ENCODE data around the gene TTC14.
"Not testable (repeated sequence)": the region's sequence is repeated elsewhere in the genome, so short reads cannot be mapped to it uniquely, and the experiment has no call there.

TTC14 gene

GRCh38 chr3:180601688-180602666, at the start of gene TTC14:
TTC14 (plus strand) TSS chr3:180602163; CDS start chr3:180602262, 99 bp downstream.
- DNase-seq: peak; percentile 93

GRCh38 chr3:180563406-180563805, 38.6 kb upstream of the TTC14 start:
- DNase-seq: no peak

DNA sequence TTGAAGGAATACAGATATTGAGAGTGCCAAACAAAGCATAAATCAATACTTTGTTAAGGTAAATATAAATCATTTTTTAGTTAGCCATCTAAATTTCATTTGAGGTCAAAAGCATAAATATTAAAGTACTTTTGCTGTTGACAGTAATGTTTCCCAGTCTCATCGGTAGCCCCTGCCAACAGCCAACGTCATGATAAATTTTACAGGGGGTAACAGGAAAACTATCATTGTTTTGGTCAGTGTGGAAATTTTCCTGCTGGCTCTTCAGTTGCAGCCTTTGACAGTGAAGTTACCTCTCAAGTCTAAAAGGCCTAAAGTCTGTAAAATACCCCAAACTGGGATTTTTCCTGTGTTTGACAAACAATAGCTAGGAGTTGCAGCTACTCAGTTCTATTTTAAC, 37.3 kb upstream of the TTC14 start:
- DNase-seq: no peak

DNA sequence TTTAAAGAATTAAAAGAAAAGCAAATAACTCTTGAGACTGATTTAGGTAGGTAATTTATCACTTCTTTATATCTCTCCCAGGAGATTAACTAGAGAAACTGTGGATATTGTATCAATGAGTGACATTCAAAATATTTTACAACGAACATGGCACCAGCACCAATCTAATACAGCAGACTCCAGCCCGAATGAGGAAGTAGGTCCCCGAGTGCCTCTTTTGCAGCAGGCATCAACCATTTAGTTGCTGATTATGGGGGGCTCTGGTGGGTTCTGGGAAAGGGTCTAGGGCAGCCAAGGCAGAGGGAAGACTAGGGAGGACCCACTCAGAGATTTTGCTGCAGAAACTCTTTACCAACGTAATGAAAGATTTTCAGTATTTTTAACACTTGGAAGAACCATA, 31.7 kb upstream of the TTC14 start:
- no peak for DNase-seq

- DNase-seq: no peak
Observed at GRCh38 chr3:180571831-180572598, 29.9 kb upstream of the TTC14 start.

- DNase-seq: no peak
Observed at GRCh38 chr3:180575571-180575970, 26.4 kb upstream of the TTC14 start.

DNA sequence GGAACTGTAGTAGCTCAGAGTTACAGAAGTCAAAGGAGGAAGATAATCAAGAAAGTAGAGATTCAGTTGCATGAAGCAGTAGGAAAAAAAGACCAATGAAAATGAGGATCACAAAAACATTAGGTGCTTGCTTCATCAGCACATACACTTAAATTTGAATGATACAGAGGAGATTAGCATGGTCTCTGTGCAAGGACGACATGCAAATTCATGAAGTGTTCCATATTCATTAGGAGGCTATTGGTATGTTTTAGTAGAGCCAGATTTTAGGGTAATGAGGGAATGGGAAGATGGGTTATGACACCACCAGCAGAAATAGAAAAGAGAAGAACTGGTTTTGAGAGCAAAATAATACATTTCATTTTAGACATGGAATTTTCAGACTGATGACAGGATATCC, 21.0 kb upstream of the TTC14 start:
- DNase-seq: no peak

DNA sequence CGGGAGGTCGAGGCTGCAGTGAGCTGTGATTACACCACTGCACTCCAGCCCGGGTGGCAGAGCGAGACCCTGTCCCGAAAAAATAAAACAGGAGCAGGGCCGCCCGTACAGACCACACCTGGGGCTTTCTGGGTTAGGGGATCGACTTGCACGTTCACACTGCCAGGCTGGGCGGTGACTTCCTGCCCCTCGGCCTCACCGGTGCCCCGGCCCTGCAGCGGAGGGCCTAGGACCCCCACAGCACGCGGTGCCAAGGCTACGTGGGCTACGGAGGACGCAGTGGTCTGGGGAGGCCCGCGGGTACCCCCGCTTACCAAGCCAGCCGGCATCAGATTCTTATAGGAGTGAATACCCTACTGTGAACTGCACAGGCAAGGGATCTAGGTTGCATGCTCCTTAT, 11.6 kb upstream of the TTC14 start:
- DNase-seq: no peak

DNA sequence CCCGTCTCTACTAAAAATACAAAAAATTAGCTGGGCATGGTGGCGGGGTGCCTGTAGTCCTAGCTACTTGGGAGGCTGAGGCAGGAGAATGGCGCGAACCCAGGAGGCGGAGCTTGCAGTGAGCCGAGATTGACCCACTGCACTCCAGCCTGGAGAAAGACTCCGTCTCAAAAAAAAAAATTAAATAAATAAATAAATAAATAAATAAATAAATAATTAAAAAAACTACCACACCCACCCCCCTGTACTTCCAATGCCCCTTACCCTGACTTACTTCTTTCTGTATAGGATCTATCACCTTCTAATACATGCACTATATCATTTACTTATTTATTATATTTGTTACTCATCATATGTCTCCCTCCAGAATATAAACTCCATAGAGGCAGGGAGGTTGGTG, 8.3 kb upstream of the TTC14 start:
- DNase-seq: not testable (repeated sequence)

DNA sequence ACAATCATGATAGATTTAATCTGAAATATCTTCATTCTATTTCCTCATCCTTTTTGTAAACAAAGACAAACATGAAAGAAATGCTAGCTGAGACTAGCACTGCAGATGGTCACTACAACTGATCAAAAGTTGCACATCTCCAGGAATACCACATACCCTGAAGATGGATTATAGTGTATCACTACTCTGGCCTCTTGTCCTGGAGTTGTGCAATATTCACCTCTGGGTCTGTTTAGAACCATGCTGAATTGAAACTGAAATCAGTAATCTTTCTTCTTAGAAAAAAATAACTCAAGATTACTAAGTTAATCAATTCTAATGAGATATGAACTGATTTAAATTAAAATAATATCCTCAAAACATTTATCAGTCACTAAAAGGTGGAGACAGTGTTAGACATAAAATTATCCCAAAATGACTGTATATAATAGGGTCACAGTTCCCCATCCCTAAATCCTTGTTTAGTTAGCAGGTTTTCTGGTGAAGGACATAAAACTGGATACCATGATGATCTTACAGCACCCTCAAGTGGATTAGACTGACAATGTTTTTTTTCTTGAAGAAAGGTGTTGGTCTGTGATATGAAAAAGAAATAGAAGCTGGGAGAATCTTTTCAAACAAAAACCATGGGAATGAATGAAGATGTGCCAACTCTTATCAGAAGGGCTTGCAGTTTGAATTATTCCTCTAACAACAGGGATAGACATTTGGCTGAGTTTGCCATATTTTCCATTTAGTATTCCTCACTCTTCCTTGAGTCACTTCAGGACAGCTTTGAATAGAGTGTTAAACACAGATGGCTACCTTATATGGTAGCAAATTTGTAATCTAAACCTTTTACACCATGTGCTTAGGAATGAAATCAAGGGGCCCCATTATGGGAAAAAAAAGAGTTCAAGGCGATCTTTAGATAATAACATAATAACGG, 7.1 kb upstream of the TTC14 start:
- DNase-seq: no peak

DNA sequence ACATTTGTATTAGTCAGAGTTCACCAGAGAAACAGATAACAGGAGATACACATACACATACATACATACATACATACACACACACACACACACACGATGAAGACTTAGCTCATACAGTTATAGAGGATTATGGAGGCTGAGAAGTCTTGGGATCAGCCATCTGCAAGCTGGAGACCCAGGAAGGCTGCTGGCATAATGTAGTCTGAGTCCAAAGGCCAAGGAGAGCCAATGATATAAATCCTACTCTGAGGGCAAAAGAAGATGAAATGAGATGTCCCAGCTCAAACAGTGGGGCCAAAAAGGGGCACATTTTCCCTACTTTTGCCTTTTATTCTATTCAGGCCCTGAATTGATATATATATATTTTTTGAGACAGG, 6.4 kb upstream of the TTC14 start:
- no peak for DNase-seq

GRCh38 chr3:180600473-180600872, 1.5 kb upstream of the TTC14 start:
- DNase-seq: no peak

GRCh38 chr3:180611006-180611405, 9.0 kb downstream of the TTC14 start:
- no peak for DNase-seq

DNA sequence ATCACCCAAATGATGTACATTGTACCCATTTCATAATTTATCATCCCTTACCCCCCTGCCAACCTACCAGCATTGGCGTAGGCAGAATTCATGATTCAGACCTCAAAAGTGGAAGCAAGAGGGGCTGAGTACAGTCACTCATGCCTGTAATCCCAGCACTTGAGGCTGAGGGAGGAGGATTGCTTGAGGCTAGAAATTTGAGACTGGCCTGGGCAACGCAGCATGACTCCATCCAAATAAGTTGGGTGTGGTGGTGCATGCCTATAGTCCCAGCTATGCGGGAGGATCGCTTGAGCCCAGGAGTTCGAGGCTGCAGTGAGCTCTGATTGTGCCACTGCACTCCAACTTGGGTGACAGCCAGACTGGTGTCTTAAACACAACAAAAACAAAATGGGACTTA, 10.4 kb downstream of the TTC14 start:
- no peak for DNase-seq

DNA sequence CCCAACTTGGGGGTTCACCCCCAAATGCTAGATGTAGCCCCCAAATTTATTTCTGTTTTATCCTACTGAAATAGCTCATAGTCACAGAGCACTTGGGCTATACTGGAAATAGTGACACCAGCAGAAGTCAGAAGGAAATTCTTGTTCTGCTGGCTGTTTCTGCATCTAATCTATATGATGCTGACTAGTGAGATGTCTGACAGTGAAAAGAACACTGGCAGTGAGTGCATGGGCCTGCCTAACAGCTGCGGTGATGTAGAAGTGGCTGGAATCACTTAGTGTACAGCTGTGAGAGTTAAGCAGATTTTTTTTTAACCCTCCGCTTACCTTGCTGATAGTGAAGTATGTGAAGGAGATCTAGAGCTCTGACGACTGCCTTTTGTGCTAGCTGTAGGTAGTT, 14.0 kb downstream of the TTC14 start:
- no peak for DNase-seq

GRCh38 chr3:180617049-180617448, 15.1 kb downstream of the TTC14 start:
- no peak for DNase-seq

DNA sequence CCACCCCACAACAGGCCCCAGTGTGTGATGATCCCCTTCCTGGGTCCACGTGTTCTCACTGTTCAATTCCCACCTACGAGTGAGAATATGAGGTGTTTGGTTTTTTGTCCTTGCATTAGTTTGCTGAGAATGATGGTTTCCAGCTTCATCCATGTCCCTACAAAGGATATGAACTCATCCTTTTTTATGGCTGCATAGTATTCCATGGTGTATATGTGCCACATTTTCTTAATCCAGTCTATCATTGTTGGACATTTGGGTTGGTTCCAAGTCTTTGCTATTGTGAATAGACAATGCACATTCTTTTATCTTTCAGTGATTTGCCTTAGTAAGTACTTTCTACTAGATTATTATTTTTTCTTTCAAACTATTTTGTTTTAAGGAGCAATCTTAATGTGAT, 16.6 kb downstream of the TTC14 start:
- not testable (repeated sequence) for DNase-seq

DNA sequence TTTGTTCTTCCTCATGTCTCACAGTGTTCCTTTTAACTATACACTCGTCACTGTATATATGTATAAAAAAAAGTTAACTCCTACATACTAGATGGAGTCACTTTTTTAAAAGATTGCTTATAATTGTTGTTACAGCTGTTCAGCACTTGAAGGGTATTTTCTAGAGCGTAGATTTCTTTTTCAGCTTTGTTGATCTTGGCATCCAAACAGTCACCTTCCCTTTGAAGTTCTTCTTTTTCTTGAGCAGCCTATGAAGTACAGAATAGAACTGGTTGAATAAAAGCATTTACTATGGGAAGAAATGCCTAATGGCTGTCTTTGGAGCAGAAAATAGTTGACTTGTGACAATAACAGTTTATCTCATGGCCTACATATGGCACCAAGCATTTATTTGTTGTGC, 17.8 kb downstream of the TTC14 start:
- no peak for DNase-seq

DNA sequence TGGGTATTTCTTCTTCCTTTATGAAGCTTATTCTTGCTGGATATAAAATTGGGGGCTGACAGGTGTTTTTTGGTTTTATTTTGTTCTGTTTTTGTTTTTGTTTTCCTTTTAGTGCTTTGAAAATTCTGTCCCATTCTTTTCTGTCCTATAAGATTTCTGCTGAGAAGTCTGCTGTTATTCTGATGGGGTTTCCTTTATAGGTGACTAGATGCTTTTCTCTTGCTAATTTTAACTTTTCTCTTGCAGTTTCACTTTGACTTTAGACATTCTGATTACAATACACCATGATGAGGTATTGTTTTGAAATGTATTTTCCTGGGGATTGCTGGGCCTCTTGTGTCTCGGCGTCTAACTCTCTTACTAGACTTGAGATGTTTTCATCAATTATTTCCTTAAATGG, 22.8 kb downstream of the TTC14 start:
- no peak for DNase-seq

DNA sequence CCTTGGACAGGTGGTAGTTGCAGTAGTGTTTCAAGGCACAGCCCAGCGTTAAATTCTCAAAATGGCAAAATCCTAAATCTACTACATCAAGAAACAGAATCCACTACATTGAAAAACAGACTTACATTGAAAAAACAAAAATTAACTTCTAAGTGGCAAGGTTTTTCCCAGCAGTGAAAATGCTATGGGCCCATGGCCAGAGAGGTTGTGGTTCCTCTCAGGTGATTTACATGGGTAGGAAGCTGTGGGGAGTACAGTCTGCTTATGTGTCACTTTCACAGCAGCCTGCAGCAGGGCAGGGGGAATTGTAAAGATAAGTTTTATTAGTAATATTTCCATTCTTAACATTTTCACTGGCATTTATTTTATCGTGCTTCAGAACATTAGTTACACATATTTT, 24.9 kb downstream of the TTC14 start:
- DNase-seq: no peak

GRCh38 chr3:180630371-180630770, 28.4 kb downstream of the TTC14 start:
- no peak for DNase-seq

- no peak for DNase-seq
Observed at GRCh38 chr3:180631317-180631716, 29.4 kb downstream of the TTC14 start.

DNA sequence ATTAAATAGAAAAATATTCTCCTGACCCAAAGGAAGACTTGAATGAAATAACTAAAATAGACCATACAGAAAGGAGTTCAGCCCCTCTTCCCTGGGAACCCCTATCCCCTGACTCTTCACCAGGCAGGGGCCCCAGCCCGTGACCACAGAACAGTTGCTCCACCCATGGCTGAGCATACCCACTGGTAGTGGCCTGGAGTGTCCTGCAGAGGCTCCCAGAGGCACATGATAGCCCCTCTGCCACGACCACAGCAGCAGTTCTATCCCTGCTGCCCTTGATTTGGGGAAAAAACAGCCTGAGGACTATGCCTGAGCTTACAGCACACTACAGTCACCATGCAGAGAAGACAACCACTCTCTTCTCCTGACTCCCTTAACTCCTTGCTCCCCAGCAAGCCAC, 31.8 kb downstream of the TTC14 start:
- no peak for DNase-seq

Data from stimulated activated CD4-positive, alpha-beta T cell treated with anti-CD3 and anti-CD28 coated beads, Interleukin-4, amount 100 ng/mL, for 1 hour (primary cell).